Measurements from ENCODE around the gene UBE2O.

DNA sequence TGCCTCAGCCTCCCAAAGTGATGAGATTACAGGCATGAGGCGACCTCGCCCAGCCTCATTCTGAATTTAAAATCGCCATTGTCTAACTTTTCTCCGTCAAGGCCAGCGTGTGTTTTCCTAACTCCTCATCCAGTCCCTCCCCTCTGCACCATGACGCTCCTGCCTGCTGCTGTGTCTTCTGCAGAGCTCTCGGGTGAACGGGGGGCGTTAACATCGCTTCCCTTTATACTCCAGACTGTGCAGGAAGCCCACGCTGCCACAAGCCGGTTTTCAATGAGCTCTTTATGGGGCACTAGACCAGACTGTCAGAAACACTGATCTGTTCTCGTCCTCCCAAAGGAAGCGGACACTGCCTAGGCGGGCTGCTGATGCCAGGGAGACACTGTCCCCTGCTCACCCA, 27.7 kb upstream of the UBE2O start:
- TF ChIP-seq, protein P1, sequence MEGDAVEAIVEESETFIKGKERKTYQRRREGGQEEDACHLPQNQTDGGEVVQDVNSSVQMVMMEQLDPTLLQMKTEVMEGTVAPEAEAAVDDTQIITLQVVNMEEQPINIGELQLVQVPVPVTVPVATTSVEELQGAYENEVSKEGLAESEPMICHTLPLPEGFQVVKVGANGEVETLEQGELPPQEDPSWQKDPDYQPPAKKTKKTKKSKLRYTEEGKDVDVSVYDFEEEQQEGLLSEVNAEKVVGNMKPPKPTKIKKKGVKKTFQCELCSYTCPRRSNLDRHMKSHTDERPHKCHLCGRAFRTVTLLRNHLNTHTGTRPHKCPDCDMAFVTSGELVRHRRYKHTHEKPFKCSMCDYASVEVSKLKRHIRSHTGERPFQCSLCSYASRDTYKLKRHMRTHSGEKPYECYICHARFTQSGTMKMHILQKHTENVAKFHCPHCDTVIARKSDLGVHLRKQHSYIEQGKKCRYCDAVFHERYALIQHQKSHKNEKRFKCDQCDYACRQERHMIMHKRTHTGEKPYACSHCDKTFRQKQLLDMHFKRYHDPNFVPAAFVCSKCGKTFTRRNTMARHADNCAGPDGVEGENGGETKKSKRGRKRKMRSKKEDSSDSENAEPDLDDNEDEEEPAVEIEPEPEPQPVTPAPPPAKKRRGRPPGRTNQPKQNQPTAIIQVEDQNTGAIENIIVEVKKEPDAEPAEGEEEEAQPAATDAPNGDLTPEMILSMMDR (IDR thresholded peaks at IDR 0.05), result no peak
- TF ChIP-seq POLR2A (IDR thresholded peaks at IDR 0.05), result no peak

Data from body of pancreas (tissue), 4 donors.